Endodermal cell (in vitro differentiated cells): ENCODE data around the gene COL23A1. TPM values are rescaled to one million over a fixed set of nuclear protein-coding genes. Genes with fewer than 3 reads are reported as not detected.

ENCODE experiments used
- DNase-seq: peaks from one replicate; pipeline ENCODE4 v3.0.0-alpha.2; 2017
- H3K27ac ChIP-seq: 2 replicates; pipeline ENCODE4 v1.5.1; 2013; ENCODE audit warnings: mild to moderate bottlenecking, low read depth, low read length, moderate library complexity
- H3K27me3 ChIP-seq: 2 replicates; pipeline ENCODE4 v1.6.1; 2013; ENCODE audit warnings: mild to moderate bottlenecking, low read length, moderate library complexity; ENCODE audit not compliant: insufficient read depth, control insufficient read depth, poor library complexity, severe bottlenecking
- H3K36me3 ChIP-seq: 2 replicates; pipeline ENCODE4 v1.7.0; 2013; ENCODE audit warnings: mild to moderate bottlenecking, low read length, moderate library complexity; ENCODE audit not compliant: control insufficient read depth, insufficient read depth
- H3K4me1 ChIP-seq: one replicate; pipeline ENCODE4 v1.7.0; 2013; ENCODE audit warnings: low read length; ENCODE audit not compliant: control insufficient read depth, insufficient read depth
- H3K4me3 ChIP-seq: 2 replicates; pipeline ENCODE4 v1.5.1; 2013; ENCODE audit warnings: mild to moderate bottlenecking, low read length, moderate library complexity
- H3K9ac ChIP-seq: 2 replicates; pipeline ENCODE4 v1.6.1; 2013; ENCODE audit warnings: mild to moderate bottlenecking, low read length, moderate library complexity; ENCODE audit not compliant: poor library complexity, severe bottlenecking; ENCODE audit errors: extremely low read depth
- H3K9me3 ChIP-seq: 2 replicates; pipeline ENCODE4 v1.6.1; 2013; ENCODE audit warnings: mild to moderate bottlenecking, low read length, moderate library complexity; ENCODE audit not compliant: control insufficient read depth
- H3K27ac Mint-ChIP-seq: 2 replicates; pipeline ENCODE4 v1.8.0; 2020; ENCODE audit warnings: mixed read lengths
- H3K27me3 Mint-ChIP-seq: 2 replicates; pipeline ENCODE4 v1.8.0; 2021; ENCODE audit warnings: mild to moderate bottlenecking, mixed read lengths; ENCODE audit not compliant: insufficient read depth
- H3K36me3 Mint-ChIP-seq: 2 replicates; pipeline ENCODE4 v1.8.0; 2020; ENCODE audit warnings: low read depth, mixed read lengths
- H3K4me1 Mint-ChIP-seq: 2 replicates; pipeline ENCODE4 v1.8.0; 2020; ENCODE audit warnings: mixed read lengths
- H3K4me3 Mint-ChIP-seq: 2 replicates; pipeline ENCODE4 v1.8.0; 2020; ENCODE audit warnings: mild to moderate bottlenecking, moderate library complexity, mixed read lengths
- H3K9me3 Mint-ChIP-seq: 2 replicates; pipeline ENCODE4 v1.8.0; 2020; ENCODE audit warnings: mild to moderate bottlenecking, mixed read lengths
- WGBS, 2 experiments: methylation state at CpG; one replicate each; pipeline versions ENCODE4 v1.1.5 to v1.1.7; 2013; ENCODE audit warnings: missing lambda C conversion rate in 2 of 2, mixed read lengths in 1 of 2; ENCODE audit not compliant: insufficient coverage in 1 of 2, insufficient read length in 1 of 2; 5-methylcytosine and 5-hydroxymethylcytosine counted together
- total RNA-seq, 2 donors: library from RNA; stranded (reverse); fragmentation: NEBNext Ultra II Directional in 1 of 2; extraction: Animal tissue kit (Norgen Biotek cat#: 25700) in 1 of 2; gene quantifications; 2 replicates in 1 of 2; 3 replicates in 1 of 2; pipeline ENCODE4 v1.2.1, GENCODE V29; 2021
- TF ChIP-seq, protein P1 (sequence below): fragments of 200-600 bp; sonication (generic); conservative IDR thresholded peaks from 2 replicates; pipeline ENCODE4 v1.5.0; 2021; ENCODE audit warnings: antibody characterized with exemption, mild to moderate bottlenecking

COL23A1 gene
- total RNA-seq, 2 donors from 2014 or later, result 50.2 to 71.3 TPM

DNA sequence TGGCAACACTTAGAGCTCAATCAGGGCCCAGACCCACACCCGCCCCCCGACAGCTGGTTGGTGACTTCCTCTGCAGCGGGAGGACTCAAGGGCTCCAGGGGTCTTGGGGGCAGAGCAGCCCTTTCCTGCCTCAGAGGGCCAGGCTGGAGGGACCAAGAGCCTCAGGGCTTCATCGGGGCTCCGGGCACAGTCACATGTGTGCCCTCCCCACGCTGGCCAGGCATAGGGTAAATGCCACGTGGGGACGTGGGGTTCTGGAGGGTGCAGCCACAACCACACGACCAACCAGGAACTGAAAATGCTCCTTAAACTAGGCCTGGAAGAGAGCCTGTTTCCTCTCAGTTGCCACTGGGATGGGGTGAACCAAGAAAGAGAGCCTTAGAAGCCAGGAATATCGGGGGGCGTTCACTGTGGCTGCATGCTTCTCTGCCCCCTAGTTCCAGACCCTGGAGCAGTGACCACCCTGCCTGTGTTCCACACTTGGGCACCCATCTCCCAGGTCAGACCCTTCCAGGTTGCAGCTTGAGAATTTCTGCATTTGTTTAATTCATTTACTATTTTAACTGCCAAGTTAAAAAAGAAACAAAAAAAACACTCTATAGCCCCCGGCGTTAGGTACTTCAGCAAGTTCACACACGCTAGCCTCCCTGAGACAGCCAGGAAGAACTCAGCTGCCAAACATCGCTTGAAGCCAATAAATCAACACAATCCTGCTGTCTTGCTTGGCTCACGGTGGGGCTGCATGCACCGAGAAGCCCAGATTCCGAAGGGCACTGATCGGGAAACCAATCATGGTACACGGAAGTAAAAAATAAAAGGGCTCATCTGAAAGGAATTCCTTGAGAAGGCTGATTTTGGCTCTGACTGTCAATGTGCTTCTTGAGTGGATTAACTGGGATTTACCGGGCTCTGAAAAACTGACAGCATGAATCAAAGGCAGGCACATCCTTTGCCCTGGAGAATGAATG lies 301.5 kb downstream of the COL23A1 start:
- H3K9ac ChIP-seq, result no peak overlapping the region
- H3K4me3 Mint-ChIP-seq, result no peak overlapping the region
- no peaks in the 10 kb centered on the region for H3K27me3 ChIP-seq
- H3K27me3 Mint-ChIP-seq, result peaks cover 1% of the 10 kb centered on the region
- H3K36me3 Mint-ChIP-seq, result peaks cover 9% of the 10 kb centered on the region
- DNase-seq, result no peak
- H3K4me1 ChIP-seq, result no peaks in the 10 kb centered on the region
- no peaks in the 10 kb centered on the region for H3K36me3 ChIP-seq
- WGBS, 2 experiments, result 90 to 93% methylated on average over 21 of the region's 21 CpGs
- peaks cover 7% of the 10 kb centered on the region for H3K4me1 Mint-ChIP-seq
- H3K27ac ChIP-seq, result no peak overlapping the region
- no peak overlapping the region for H3K4me3 ChIP-seq
- H3K9me3 ChIP-seq, result peaks cover 9% of the 10 kb centered on the region
- no peaks in the 10 kb centered on the region for H3K9me3 Mint-ChIP-seq
- no peak overlapping the region for H3K27ac Mint-ChIP-seq
- TF ChIP-seq, protein P1, sequence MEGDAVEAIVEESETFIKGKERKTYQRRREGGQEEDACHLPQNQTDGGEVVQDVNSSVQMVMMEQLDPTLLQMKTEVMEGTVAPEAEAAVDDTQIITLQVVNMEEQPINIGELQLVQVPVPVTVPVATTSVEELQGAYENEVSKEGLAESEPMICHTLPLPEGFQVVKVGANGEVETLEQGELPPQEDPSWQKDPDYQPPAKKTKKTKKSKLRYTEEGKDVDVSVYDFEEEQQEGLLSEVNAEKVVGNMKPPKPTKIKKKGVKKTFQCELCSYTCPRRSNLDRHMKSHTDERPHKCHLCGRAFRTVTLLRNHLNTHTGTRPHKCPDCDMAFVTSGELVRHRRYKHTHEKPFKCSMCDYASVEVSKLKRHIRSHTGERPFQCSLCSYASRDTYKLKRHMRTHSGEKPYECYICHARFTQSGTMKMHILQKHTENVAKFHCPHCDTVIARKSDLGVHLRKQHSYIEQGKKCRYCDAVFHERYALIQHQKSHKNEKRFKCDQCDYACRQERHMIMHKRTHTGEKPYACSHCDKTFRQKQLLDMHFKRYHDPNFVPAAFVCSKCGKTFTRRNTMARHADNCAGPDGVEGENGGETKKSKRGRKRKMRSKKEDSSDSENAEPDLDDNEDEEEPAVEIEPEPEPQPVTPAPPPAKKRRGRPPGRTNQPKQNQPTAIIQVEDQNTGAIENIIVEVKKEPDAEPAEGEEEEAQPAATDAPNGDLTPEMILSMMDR, result no peak

DNA sequence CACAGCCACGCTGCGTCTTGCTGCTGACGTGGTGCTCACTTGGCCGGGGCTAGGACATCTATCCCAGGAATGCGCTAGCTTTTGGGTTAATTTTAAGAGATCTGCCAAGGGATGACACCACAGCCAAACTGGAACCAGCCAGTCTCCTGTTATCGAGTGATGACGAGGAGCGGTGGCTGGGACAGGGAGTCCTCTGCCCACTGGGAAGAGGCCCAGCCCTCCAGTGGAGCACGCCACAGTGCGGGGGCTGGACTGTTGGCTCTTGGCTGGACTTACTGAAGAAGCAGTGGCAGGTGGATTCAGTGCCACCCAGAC lies 302.4 kb downstream of the COL23A1 start:
- no peaks in the 10 kb centered on the region for H3K4me1 ChIP-seq
- WGBS, 2 experiments, result 95% methylated on average over 5 to 10 of the region's 10 CpGs
- peaks cover 6% of the 10 kb centered on the region for H3K4me1 Mint-ChIP-seq
- TF ChIP-seq, protein P1, result no peak
- H3K4me3 ChIP-seq, result no peak overlapping the region
- H3K36me3 Mint-ChIP-seq, result peaks cover 9% of the 10 kb centered on the region
- no peak overlapping the region for H3K9ac ChIP-seq
- H3K36me3 ChIP-seq, result no peaks in the 10 kb centered on the region
- H3K9me3 ChIP-seq, result peaks cover 9% of the 10 kb centered on the region
- peak overlapping the region; percentile 53 for H3K27ac Mint-ChIP-seq
- H3K27ac ChIP-seq, result no peak overlapping the region
- H3K27me3 Mint-ChIP-seq, result no peaks in the 10 kb centered on the region
- H3K27me3 ChIP-seq, result no peaks in the 10 kb centered on the region
- H3K4me3 Mint-ChIP-seq, result no peak overlapping the region
- DNase-seq, result no peak
- H3K9me3 Mint-ChIP-seq, result no peaks in the 10 kb centered on the region

DNA sequence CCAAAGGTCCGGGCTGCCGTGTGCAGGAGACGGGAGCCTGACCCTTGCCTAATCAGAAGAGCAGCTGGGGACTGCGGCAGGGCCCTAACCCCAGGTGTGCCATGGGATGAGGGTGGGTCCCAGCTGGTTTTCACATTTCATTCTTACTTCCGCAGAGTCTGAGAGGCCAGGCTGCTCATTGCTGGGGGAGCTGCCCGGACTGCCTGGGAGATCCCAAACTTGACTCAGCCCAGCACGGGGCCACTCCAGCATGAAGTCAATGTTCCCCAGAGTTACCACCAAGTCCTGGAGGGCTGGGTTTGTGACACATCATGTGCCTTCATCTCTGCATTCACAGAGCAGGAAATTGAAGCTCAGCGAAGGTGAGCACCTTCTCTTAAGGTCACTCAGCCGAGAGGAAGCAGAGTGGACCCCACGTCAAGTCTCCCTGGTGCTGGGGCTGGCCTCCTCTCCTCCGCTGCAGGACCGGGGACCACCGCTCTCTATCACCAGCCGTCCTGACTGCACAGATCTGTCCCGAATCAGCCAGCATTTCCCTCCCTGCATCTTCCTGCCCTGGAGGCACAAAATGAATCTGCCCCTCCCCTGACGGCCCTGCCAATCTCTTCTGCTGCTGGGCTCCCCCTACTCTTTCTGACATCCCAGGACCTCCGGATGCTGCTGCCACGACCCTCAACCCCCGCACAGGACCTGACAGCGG lies 303.0 kb downstream of the COL23A1 start:
- Histone ChIP-seq H3K9ac (no peak overlapping the region), H3K27me3 (no peaks in the 10 kb centered on the region), H3K27ac (no peak overlapping the region), H3K9me3 (peaks cover 9% of the 10 kb centered on the region), H3K4me3 (no peak overlapping the region), H3K36me3 (no peaks in the 10 kb centered on the region), H3K4me1 (no peaks in the 10 kb centered on the region)
- Mint-ChIP-seq H3K27me3 (no peaks in the 10 kb centered on the region), H3K27ac (peak overlapping the region; percentile 53), H3K9me3 (no peaks in the 10 kb centered on the region), H3K4me1 (peaks cover 6% of the 10 kb centered on the region), H3K4me3 (no peak overlapping the region), H3K36me3 (peaks cover 9% of the 10 kb centered on the region)
- TF ChIP-seq, protein P1, result no peak
- 84 to 86% methylated on average over 16 to 20 of the region's 20 CpGs for WGBS, 2 experiments
- no peak for DNase-seq
